Vagina (tissue), 2 donors: ENCODE results near the gene HHIPL2. TPM values are rescaled to one million over a fixed set of nuclear protein-coding genes. Genes with fewer than 3 reads are reported as not detected.
A peak's percentile ranks its signal among the peaks of the same experiment; 100 is the strongest.

ENCODE experiments used
- DNase-seq, 2 donors: peaks; one replicate each; pipeline ENCODE4 v3.0.0-alpha.2; 2017; ENCODE audit errors: extremely low spot score in 2 of 2
- H3K27ac ChIP-seq: fragments of 200-600 bp; sonication (generic); one replicate; pipeline ENCODE4 v1.5.1; 2019
- H3K27me3 ChIP-seq: fragments of 200-600 bp; sonication (generic); one replicate; pipeline ENCODE4 v1.5.1; 2019
- H3K36me3 ChIP-seq, 2 donors: fragments of 200-600 bp; sonication (generic); one replicate each; pipeline ENCODE4 v1.5.1; 2017 to 2019
- H3K4me1 ChIP-seq: fragments of 200-600 bp; sonication (generic); one replicate; pipeline ENCODE4 v1.5.1; 2019
- H3K4me3 ChIP-seq, 2 donors: fragments of 200-600 bp; sonication (generic); 1 replicate in 1 of 2; 2 replicates in 1 of 2; pipeline ENCODE4 v1.5.1; 2016 to 2019
- H3K9me3 ChIP-seq: fragments of 200-600 bp; sonication (generic); one replicate; pipeline ENCODE4 v1.5.1; 2019
- CTCF ChIP-seq, 3 experiments: fragments of 450-650 bp in 2 of 3; fragments of 200-600 bp in 1 of 3; sonication (generic) in 1 of 3; IDR thresholded peaks; one replicate each; pipeline ENCODE4 v1.5.1; 2017 to 2019; ENCODE audit warnings: antibody characterized with exemption in 3 of 3, mild to moderate bottlenecking in 2 of 3, moderate library complexity in 2 of 3
- POLR2A ChIP-seq, 2 donors: fragments of 450-650 bp; IDR thresholded peaks; one replicate each; pipeline ENCODE4 v1.6.1; 2017; ENCODE audit warnings: antibody characterized with exemption in 2 of 2, mild to moderate bottlenecking in 2 of 2, moderate library complexity in 2 of 2
- POLR2AphosphoS5 ChIP-seq, 2 donors: sonication (generic); formaldehyde crosslinking; IDR thresholded peaks; one replicate each; pipeline ENCODE4 v1.9.0; 2017; ENCODE audit warnings: antibody characterized with exemption in 2 of 2, mild to moderate bottlenecking in 2 of 2, low read depth in 1 of 2; ENCODE audit not compliant: insufficient read depth in 1 of 2
- intact Hi-C: fragments of 100-400 bp; cut with DNase I; formaldehyde crosslinking; loops from one replicate; pipeline ENCODE4 v1.15.1; 2023
- total RNA-seq: library from RNA; depleted of rRNA; stranded (reverse); fragments of >200 nt; gene quantifications from one replicate; pipeline ENCODE4 v1.2.3, GENCODE V29; 2016

HHIPL2 gene
- total RNA-seq, result not detected

GRCh38 chr1:222547944-222548671 lies at the start of gene HHIPL2:
TSS of gene HHIPL2 (minus strand) at chr1:222548104. CDS start at chr1:222548044, 60 bp downstream.
- no peaks in the 10 kb centered on the region for H3K27me3 ChIP-seq
- intact Hi-C loops, result no loop called here

GRCh38 chr1:222596696-222597095 lies 48.8 kb upstream of the HHIPL2 start:
- DNase-seq, result no peak
- no peaks in the 10 kb centered on the region for H3K9me3 ChIP-seq
- intact Hi-C loops, result no loop called here
- H3K27me3 ChIP-seq, result no peaks in the 10 kb centered on the region
- no peak overlapping the region for H3K4me3 ChIP-seq
- H3K36me3 ChIP-seq, result no peaks in the 10 kb centered on the region
- H3K4me1 ChIP-seq, result no peaks in the 10 kb centered on the region
- TF ChIP-seq POLR2AphosphoS5 (IDR thresholded peaks at IDR 0.05; ENCODE audit: insufficient read depth in 1 of 2, low read depth in 1 of 2) (no peak), POLR2A (IDR thresholded peaks at IDR 0.05) (no peak), CTCF (IDR thresholded peaks at IDR 0.05) (no peak)
- no peak overlapping the region for H3K27ac ChIP-seq

More at GRCh38 chr1:222547944-222548671, at the start of gene HHIPL2:
- no peak within 1 kb of the TSS for H3K4me3 ChIP-seq
- no peaks in the 10 kb centered on the region for H3K9me3 ChIP-seq
- TF ChIP-seq POLR2A (IDR thresholded peaks at IDR 0.05) (no peak), POLR2AphosphoS5 (IDR thresholded peaks at IDR 0.05; ENCODE audit: insufficient read depth in 1 of 2, low read depth in 1 of 2) (no peak), CTCF (IDR thresholded peaks at IDR 0.05) (no peak)
- peaks cover 5% of the 10 kb centered on the region for H3K4me1 ChIP-seq
- no peak for DNase-seq
- H3K27ac ChIP-seq, result peak within 1 kb of the TSS; percentile 50
- no peaks in the 10 kb centered on the region for H3K36me3 ChIP-seq

- Histone ChIP-seq H3K36me3 (no peaks in the 10 kb centered on the region), H3K27me3 (no peaks in the 10 kb centered on the region), H3K4me3 (no peak overlapping the region), H3K9me3 (no peaks in the 10 kb centered on the region), H3K27ac (no peak overlapping the region), H3K4me1 (peaks cover 8% of the 10 kb centered on the region)
- DNase-seq, result no peak
- TF ChIP-seq CTCF (IDR thresholded peaks at IDR 0.05), result no peak
- TF ChIP-seq POLR2AphosphoS5 (IDR thresholded peaks at IDR 0.05; ENCODE audit: insufficient read depth in 1 of 2, low read depth in 1 of 2), result no peak
- TF ChIP-seq POLR2A (IDR thresholded peaks at IDR 0.05), result no peak
- intact Hi-C loops, result no loop called here
Measured at GRCh38 chr1:222594789-222595188, 46.9 kb upstream of the HHIPL2 start.

- H3K9me3 ChIP-seq, result no peaks in the 10 kb centered on the region
- H3K4me1 ChIP-seq, result peaks cover 28% of the 10 kb centered on the region
- intact Hi-C loops, result no loop called here
- no peaks in the 10 kb centered on the region for H3K27me3 ChIP-seq
- peaks cover 0 to 5% of the 10 kb centered on the region in 2 donors for H3K36me3 ChIP-seq
- no peak overlapping the region for H3K4me3 ChIP-seq
- no peak for DNase-seq
- no peak overlapping the region for H3K27ac ChIP-seq
- TF ChIP-seq POLR2A (IDR thresholded peaks at IDR 0.05) (no peak), CTCF (IDR thresholded peaks at IDR 0.05) (no peak), POLR2AphosphoS5 (IDR thresholded peaks at IDR 0.05; ENCODE audit: insufficient read depth in 1 of 2, low read depth in 1 of 2) (no peak)
Measured at GRCh38 chr1:222592171-222592570, 44.3 kb upstream of the HHIPL2 start.
